DMS 273 (cell line): ENCODE data around the gene C10orf67.
"Not testable (repeated sequence)": the region's sequence is repeated elsewhere in the genome, so short reads cannot be mapped to it uniquely, and the experiment has no call there.

ENCODE experiments used
- DNase-seq: peaks from one replicate; lab custom pipeline; 2025; ENCODE audit not compliant: unreplicated experiment; lab: John Stamatoyannopoulos, UW

C10orf67 gene

DNA sequence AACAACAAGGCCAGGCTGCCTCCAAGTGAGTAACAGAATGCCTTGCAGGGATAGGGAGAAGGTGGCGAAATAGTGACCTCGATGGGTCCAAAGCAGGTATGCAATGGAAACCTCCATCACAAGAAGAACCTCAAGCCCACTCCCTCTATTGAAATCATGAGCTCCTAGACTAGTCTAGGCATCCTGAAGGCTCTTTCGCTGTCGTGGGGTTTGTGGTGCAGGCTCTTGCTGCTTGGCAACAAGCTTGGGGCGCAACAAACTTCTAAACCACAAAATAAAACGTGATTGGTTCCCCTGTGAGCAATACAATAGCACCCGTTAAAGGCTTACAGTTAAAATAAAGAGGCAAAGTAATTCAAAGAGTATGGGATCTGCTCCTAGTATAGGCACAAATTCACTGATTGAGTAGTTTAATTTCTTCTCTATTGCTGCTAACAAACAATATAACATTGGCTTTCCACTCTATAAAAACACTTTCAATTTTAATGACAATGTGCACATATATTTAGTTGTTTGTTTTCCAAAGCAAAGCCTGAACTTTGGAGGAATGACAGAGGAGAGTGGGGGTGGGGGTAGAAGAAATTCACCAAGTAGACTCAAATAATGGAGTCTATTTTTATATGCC lies 64.1 kb downstream of the C10orf67 start:
- no peak for DNase-seq

- no peak for DNase-seq
Measured at GRCh38 chr10:23275355-23275754, 69.2 kb downstream of the C10orf67 start.

- not testable (repeated sequence) for DNase-seq
Measured at GRCh38 chr10:23274179-23274578, 70.4 kb downstream of the C10orf67 start.

DNA sequence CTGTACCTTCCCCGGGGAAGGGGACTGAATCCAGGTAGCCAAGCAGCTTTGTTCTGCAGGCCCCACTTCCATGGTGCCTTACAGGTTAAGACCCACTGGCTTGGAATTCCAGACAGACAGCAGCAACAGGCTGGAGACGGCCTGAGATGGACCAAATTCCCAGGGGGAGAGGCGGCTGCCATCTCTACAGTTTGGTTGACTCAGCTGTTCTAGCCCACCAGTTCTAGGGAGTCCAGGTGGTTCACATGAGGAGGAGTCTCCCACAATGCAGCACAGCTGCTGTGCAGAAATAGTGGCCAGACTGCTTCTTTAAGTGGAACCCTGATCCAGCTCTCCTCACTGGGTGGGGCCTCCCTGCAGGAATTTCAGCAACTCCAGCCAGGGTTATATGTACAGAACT lies 74.1 kb downstream of the C10orf67 start:
- no peak for DNase-seq

DNA sequence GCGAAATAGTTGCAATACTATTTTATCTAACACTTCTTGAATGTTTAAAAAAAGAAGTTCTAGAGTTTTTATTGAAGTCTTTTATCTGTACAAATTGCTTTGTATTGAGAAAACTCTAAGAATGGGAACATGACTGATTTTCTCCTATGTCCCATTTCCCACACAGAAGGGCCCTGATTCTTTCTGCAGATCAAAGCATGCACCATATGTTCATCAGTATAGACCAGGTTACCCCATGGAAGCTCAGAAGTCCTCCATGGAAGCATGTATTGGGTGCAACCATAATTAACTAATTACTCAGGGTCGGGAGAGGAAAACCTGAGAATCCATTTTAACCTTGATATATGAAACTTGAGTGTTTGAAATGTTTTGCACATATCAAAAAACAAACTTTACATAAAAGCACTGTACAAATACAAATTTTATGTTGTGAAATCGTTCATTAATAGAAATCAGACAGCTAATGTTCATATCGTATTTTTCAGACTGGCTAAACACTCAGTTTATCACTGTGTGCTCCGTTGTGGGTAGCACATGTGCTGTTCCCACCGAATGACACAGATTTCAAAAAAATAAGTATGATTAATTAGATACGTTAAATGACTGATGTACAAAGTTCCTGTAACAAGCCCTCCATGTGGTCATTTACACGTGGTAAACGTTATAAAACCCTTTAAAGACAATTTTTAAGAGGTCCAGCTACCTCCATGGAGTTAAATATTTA lies 81.0 kb downstream of the C10orf67 start:
- no peak for DNase-seq

DNA sequence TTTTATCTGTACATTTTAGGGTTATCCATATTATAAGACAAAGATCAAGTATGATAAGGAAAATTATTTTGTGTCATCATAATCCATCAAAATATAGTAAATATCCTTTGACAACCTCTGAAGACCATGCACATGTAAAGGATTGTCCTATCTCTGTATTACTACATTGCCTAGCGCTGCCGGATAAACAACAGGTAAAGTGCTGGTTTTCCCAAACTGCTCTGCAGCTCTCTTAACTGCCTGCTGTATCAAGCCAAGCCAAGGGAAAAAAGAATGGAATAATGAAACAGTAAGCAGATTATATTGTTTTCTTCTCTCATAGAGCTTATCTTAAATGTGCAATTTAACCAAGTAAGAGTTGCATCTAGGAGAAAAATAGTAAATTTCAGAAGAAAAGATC lies 81.7 kb downstream of the C10orf67 start:
- DNase-seq = no peak

- DNase-seq = no peak
Measured at GRCh38 chr10:23258516-23258915, 86.1 kb downstream of the C10orf67 start.

GRCh38 chr10:23253780-23254179 lies 90.8 kb downstream of the C10orf67 start:
- DNase-seq = no peak

GRCh38 chr10:23252859-23253258 lies 91.7 kb downstream of the C10orf67 start:
- not testable (repeated sequence) for DNase-seq

DNA sequence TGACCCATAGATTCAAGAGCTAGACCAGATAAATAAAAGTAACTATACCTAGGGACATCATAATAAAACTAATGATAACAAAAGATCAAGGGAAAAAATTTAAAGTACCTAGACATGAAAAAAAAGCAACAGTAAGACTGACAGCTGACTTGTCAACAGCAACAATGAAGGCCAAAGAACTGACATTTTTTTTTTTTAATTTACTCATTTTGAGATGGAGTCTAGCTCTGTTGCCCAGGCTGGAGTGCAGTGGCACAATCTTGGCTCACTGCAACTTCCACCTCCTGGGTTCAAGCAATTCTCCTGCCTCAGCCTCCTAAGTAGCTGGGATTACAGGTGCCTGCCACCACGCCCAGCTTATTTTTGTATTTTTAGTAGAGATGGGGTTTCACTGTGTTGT lies 102.8 kb downstream of the C10orf67 start:
- DNase-seq = not testable (repeated sequence)

DNA sequence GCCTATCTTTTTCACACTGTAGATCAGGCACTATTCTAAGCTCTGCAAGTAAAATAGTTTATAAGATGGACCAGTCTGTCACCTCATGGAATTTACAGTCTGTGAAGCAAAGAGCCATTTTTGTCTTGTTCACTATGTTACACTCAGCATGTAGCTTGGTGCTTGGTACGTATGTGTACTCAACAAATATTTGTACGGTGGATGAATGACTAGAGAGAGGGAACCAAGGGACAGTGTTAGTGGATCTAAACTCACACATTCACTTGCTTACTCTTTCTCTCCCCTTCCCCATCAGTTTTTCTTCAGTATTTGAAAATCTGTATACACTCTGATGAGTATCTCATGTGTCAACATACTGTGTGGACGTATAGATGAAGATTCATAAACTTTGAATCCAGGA lies 106.6 kb downstream of the C10orf67 start:
- DNase-seq = no peak

DNA sequence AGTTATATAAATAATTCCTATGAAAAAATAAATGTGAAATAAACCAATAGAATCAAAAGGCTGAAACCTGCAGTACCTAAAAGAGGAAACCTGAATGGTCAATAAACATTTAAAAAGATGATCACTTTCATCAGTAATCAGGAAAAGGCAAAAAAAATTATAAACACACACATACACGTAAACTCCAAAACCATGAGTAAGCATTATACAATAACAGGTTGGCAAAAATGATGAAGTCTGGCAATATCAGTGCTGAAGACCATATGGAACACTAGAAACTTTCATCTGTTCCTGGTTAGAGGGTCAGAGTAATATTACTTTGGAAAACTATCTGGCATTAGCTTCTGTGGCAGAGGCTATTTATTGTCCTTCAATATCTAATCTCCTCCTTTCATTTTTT lies 114.0 kb downstream of the C10orf67 start:
- DNase-seq = no peak

GRCh38 chr10:23217471-23217870 lies 127.1 kb downstream of the C10orf67 start:
- no peak for DNase-seq

GRCh38 chr10:23205972-23206642 lies 138.5 kb downstream of the C10orf67 start:
- no peak for DNase-seq

- no peak for DNase-seq
Measured at GRCh38 chr10:23204773-23205172, 139.8 kb downstream of the C10orf67 start.

DNA sequence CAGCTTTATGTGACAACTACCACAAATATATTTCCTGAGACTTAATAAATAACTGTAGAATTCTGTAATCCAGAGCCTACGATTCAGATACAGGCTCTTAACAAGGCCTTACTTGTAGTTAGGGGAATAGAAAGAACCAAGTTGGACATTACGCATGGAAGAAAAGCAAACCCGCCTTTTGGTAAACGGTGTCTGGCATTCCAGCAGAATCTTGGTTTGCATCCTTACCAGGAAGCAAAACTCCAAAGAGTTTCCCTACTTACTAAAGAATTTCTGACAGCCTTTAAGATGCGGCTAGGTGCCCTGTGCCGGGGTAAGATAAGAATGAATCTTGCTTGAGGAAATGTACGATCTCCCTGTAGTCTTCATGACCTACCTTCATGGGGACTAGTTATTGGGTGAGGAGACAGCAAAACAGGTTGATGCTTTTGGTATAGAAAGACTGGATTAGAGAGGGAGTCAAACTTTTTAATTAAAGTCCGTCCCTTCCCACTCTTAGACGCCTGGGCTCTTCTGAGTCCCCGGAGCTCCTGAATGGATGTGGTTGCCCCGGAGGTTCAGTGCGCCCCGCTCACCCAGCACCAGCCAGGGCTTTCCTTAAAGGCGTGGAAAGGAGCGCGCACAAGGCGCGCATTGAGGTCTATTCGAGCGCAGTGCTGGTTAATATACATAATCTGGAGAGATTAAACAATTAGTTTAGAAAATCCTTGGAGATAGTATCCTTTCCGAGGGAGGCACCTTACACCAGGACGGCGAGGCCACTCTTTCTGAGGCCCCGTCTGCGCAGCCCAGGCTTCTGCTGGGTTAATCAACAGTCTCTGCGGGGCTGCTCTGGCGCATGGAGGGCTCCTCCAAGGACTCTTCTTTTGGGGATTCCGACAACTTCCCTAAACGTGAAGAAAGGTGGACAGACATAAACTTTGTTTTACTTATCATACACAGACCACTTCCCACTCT lies 140.9 kb downstream of the C10orf67 start:
- no peak for DNase-seq

GRCh38 chr10:23202779-23203178 lies 141.8 kb downstream of the C10orf67 start:
- DNase-seq = no peak

DNA sequence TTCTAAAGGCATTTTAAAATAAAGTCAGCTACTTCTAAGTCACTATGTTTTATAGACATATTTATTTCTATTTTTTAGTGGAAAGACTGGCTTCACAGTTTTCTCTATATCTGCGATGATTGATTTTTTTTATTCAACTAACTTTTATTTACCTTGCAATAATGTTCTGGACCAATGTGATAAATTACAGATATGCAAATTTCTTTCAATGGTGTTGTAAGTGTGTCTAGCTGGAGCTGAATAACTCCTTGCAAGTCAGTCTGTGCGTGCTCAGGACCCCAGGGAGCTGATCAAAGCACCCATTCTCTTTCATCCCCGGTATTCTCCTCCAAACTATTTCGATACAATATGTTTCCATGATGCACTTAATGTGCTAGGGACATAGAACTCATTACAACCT lies 142.8 kb downstream of the C10orf67 start:
- DNase-seq = no peak

GRCh38 chr10:23200997-23201652 lies 143.5 kb downstream of the C10orf67 start:
- DNase-seq = no peak

DNA sequence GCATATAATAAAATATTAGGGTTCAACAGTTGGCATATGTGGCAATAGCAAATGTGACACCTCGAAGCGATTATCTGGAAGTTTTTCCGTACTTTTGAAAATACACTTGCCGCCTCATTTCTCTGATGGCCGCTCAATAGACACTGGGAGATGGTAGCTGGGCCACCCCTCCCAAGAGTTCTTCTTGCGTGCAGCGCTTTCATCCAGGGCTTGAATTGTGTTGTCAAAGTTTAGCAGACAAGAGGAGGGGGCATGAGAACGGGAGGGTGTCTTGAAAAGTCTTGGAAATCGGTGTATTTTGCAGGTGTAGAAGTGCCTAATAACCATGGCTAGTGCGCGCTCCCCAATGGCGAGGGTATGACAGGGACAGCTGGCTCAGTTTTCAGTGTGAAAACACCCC lies 144.0 kb downstream of the C10orf67 start:
- no peak for DNase-seq
